ENCODE data around the gene PACS2. TPM values are rescaled to one million over a fixed set of nuclear protein-coding genes. Genes with fewer than 3 reads are reported as not detected.

The PACS2 gene
- total and polyA plus RNA-seq, 2 of the 8 experiments (the other 6 are each of a cell fraction or from before 2014, with no cell fraction given), result 38.0 to 62.8 TPM

GRCh38 chr14:105305345-105305744, 9.2 kb upstream of the PACS2 start (continued):
- TF ChIP-seq CHD7 (IDR thresholded peaks at IDR 0.05; ENCODE audit: insufficient replicate concordance, low read length) (no peak), YY1 (IDR thresholded peaks at IDR 0.05; ENCODE audit: low read depth, low read length) (no peak), RXRA (IDR thresholded peaks at IDR 0.05; ENCODE audit: insufficient read depth, low read depth, low read length) (no peak), USF2 (IDR thresholded peaks at IDR 0.05; ENCODE audit: low read length) (no peak), PHF8 (conservative IDR thresholded peaks at IDR 0.05; ENCODE audit: low read depth, low read length) (no peak)

Data from H1 (cell line).